ENCODE measurements around the gene IL23R.

DNA sequence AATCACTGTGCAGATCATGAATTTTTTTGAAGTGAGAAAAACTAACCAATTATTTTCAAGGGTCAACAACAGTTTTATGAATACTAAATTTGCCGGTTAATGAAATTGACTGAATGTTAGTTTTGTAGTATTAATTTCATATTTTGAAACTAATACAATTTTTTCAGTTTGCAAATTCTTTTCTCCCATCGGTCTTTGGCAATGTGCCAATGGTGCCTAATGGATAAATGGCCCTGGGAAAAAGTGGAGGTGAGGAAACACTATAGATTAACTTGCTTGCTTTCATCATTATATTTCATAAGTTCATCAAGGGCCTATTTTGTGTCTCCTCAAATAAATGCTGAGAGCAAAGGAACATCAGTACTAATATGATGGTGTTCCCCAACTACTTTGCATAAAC lies 35.6 kb upstream of the IL23R start:
- TF ChIP-seq POU2F2 (IDR thresholded peaks at IDR 0.05; ENCODE audit: low read depth, low read length) (no peak), POLR2AphosphoS5 (IDR thresholded peaks at IDR 0.05; ENCODE audit: low read depth, low read length) (no peak)
